Mesothelial cell of epicardium (in vitro differentiated cells): ENCODE data around the gene ZFX. TPM values are rescaled to one million over a fixed set of nuclear protein-coding genes. Genes with fewer than 3 reads are reported as not detected.
"Not testable (repeated sequence)": the region's sequence is repeated elsewhere in the genome, so short reads cannot be mapped to it uniquely, and the experiment has no call there.

ENCODE experiments used
- DNase-seq, 2 experiments: peaks; one replicate each; pipeline ENCODE4 v3.0.0; 2021; ENCODE audit warnings: low spot score in 2 of 2; ENCODE audit not compliant: unreplicated experiment in 2 of 2
- H3K27ac Mint-ChIP-seq: 2 replicates; pipeline ENCODE4 v1.8.0; 2021; ENCODE audit warnings: mixed read lengths
- H3K27me3 Mint-ChIP-seq: 2 replicates; pipeline ENCODE4 v1.8.0; 2021; ENCODE audit warnings: low read depth, mixed read lengths
- H3K36me3 Mint-ChIP-seq: 2 replicates; pipeline ENCODE4 v1.8.0; 2021; ENCODE audit warnings: mixed read lengths
- H3K4me1 Mint-ChIP-seq: 2 replicates; pipeline ENCODE4 v1.8.0; 2021; ENCODE audit warnings: mixed read lengths
- H3K4me3 Mint-ChIP-seq: 2 replicates; pipeline ENCODE4 v1.8.0; 2021; ENCODE audit warnings: mild to moderate bottlenecking, moderate library complexity, mixed read lengths
- H3K9me3 Mint-ChIP-seq: 2 replicates; pipeline ENCODE4 v1.8.0; 2021; ENCODE audit warnings: mixed read lengths
- CTCF ChIP-seq: fragments of 200-600 bp; sonication (generic); IDR thresholded peaks from one replicate; pipeline ENCODE4 v1.5.0; 2021; ENCODE audit warnings: antibody characterized with exemption; ENCODE audit not compliant: unreplicated experiment
- total RNA-seq: library from RNA; stranded (reverse); gene quantifications from 3 replicates; pipeline ENCODE4 v1.2.1, GENCODE V29; 2021

Gene ZFX
- total RNA-seq, 1 donor from 2014 or later, result 131 TPM

GRCh38 chrX:24153796-24154189 lies 4.3 kb downstream of the ZFX start:
- TF ChIP-seq CTCF, result no peak
- H3K36me3 Mint-ChIP-seq, result peaks cover 2% of the 10 kb centered on the region
- no peaks in the 10 kb centered on the region for H3K27me3 Mint-ChIP-seq
- H3K4me1 Mint-ChIP-seq, result peaks cover 63% of the 10 kb centered on the region
- peak overlapping the region; percentile 97 for H3K27ac Mint-ChIP-seq
- peak overlapping the region; percentile 87 for H3K4me3 Mint-ChIP-seq
- DNase-seq, result no peak
- no peaks in the 10 kb centered on the region for H3K9me3 Mint-ChIP-seq

GRCh38 chrX:24154490-24155034 lies 5.0 kb downstream of the ZFX start:
- Mint-ChIP-seq H3K4me1 (peaks cover 64% of the 10 kb centered on the region), H3K27ac (peak overlapping the region; percentile 99), H3K36me3 (peaks cover 2% of the 10 kb centered on the region), H3K27me3 (no peaks in the 10 kb centered on the region), H3K4me3 (peak overlapping the region; percentile 55), H3K9me3 (no peaks in the 10 kb centered on the region)
- no peak for TF ChIP-seq CTCF
- DNase-seq, result no peak

GRCh38 chrX:24155747-24156146 lies 6.2 kb downstream of the ZFX start:
- not testable (repeated sequence) for H3K36me3 Mint-ChIP-seq

GRCh38 chrX:24156177-24156576 lies 6.6 kb downstream of the ZFX start:
- no peaks in the 10 kb centered on the region for H3K27me3 Mint-ChIP-seq
- no peak overlapping the region for H3K4me3 Mint-ChIP-seq
- no peak for TF ChIP-seq CTCF
- H3K27ac Mint-ChIP-seq, result peak overlapping the region; percentile 99
- H3K4me1 Mint-ChIP-seq, result peaks cover 61% of the 10 kb centered on the region
- no peaks in the 10 kb centered on the region for H3K9me3 Mint-ChIP-seq
- DNase-seq, result no peak
- H3K36me3 Mint-ChIP-seq, result peaks cover 6% of the 10 kb centered on the region

More at GRCh38 chrX:24155747-24156146, 6.2 kb downstream of the ZFX start:
- not testable (repeated sequence) for H3K27me3 Mint-ChIP-seq, H3K9me3 Mint-ChIP-seq, DNase-seq, H3K4me3 Mint-ChIP-seq
- H3K4me1 Mint-ChIP-seq, result peaks cover 64% of the 10 kb centered on the region
- peak overlapping the region; percentile 99 for H3K27ac Mint-ChIP-seq

DNA sequence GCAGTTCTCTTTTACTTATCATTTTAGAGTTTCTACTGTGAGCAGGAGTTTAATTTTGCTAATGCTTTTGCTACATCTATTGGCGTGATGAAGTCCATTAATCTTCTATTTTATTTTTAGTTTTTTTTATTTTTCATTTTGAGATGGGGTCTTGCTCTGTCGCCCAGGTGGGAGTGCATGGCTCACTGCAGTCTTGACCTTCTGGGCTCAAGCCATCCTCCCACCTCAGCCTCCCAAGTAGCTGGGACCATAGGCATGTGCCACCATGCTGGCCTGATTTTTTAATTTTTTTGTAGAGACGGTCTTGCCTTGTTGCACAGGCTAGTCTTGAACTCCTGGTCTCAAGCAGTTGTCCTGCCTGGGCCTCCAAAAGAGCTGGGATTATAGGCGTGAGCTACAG lies 9.4 kb downstream of the ZFX start:
- Mint-ChIP-seq H3K36me3 (peaks cover 13% of the 10 kb centered on the region), H3K27ac (peak overlapping the region; percentile 34), H3K27me3 (no peaks in the 10 kb centered on the region), H3K9me3 (no peaks in the 10 kb centered on the region), H3K4me3 (no peak overlapping the region), H3K4me1 (peaks cover 44% of the 10 kb centered on the region)
- no peak for TF ChIP-seq CTCF
- no peak for DNase-seq

GRCh38 chrX:24166078-24166477 lies 16.5 kb downstream of the ZFX start:
- Mint-ChIP-seq H3K4me1 (peaks cover 46% of the 10 kb centered on the region), H3K27me3 (no peaks in the 10 kb centered on the region), H3K27ac (no peak overlapping the region), H3K9me3 (no peaks in the 10 kb centered on the region), H3K4me3 (no peak overlapping the region), H3K36me3 (peaks cover 13% of the 10 kb centered on the region)
- no peak for TF ChIP-seq CTCF
- no peak for DNase-seq
